H1 (cell line): ENCODE measurements around the gene FOXD4L1.
"Not testable (repeated sequence)": the region's sequence is repeated elsewhere in the genome, so short reads cannot be mapped to it uniquely, and the experiment has no call there.

ENCODE experiments used
- ATF3 ChIP-seq: IDR thresholded peaks from 2 replicates; pipeline ENCODE4 v1.6.1; 2011; ENCODE audit warnings: low read depth, mild to moderate bottlenecking, low read length; ENCODE audit not compliant: insufficient read depth
- BRCA1 ChIP-seq: IDR thresholded peaks from 2 replicates; pipeline ENCODE4 v1.6.1; 2012; ENCODE audit warnings: low read depth, low read length, improper control_type of control experiment
- CEBPB ChIP-seq: IDR thresholded peaks from 2 replicates; pipeline ENCODE4 v1.6.1; 2012; ENCODE audit warnings: low read depth, low read length
- EGR1 ChIP-seq: IDR thresholded peaks from 2 replicates; pipeline ENCODE4 v1.6.1; 2011; ENCODE audit warnings: low read depth, low read length, borderline replicate concordance
- EZH2 ChIP-seq: fragments of 200-600 bp; sonication (generic); IDR thresholded peaks from 2 replicates; pipeline ENCODE4 v1.7.1; 2012; ENCODE audit warnings: low read depth, mild to moderate bottlenecking, moderate library complexity, low read length, inconsistent platforms; ENCODE audit not compliant: severe bottlenecking
- FOSL1 ChIP-seq: IDR thresholded peaks from 2 replicates; pipeline ENCODE4 v1.6.1; 2011; ENCODE audit warnings: mild to moderate bottlenecking, low read depth, low read length, moderate library complexity; ENCODE audit not compliant: insufficient read depth
- JUND ChIP-seq: IDR thresholded peaks from 2 replicates; pipeline ENCODE4 v1.6.1; 2011; ENCODE audit warnings: mild to moderate bottlenecking, improper control_type of control experiment, low read length
- KDM1A ChIP-seq: fragments of 200-600, 300-600 bp; sonication (generic); IDR thresholded peaks from 2 replicates; pipeline ENCODE4 v1.7.1; 2016; ENCODE audit warnings: mild to moderate bottlenecking, low read length, borderline replicate concordance
- SP1 ChIP-seq: IDR thresholded peaks from 2 replicates; pipeline ENCODE4 v1.6.1; 2011; ENCODE audit warnings: low read depth, low read length
- YY1 ChIP-seq: IDR thresholded peaks from 2 replicates; pipeline ENCODE4 v1.6.1; 2011; ENCODE audit warnings: low read depth, mild to moderate bottlenecking, low read length
- TF ChIP-seq, protein P1 (sequence below), 3 experiments: IDR thresholded peaks; 1 replicate in 2 of 3; 2 replicates in 1 of 3; pipeline versions ENCODE4 v1.5.1 to v1.6.1; 2011; ENCODE audit warnings: low read length in 3 of 3, mild to moderate bottlenecking in 3 of 3, inconsistent platforms in 2 of 3, low read depth in 1 of 3, moderate library complexity in 1 of 3; ENCODE audit not compliant: insufficient read depth in 1 of 3; ENCODE audit errors: control extremely low read depth in 1 of 3

GRCh38 chr2:113532991-113533390 lies 34.5 kb downstream of the FOXD4L1 start:
- TF ChIP-seq, protein P1, sequence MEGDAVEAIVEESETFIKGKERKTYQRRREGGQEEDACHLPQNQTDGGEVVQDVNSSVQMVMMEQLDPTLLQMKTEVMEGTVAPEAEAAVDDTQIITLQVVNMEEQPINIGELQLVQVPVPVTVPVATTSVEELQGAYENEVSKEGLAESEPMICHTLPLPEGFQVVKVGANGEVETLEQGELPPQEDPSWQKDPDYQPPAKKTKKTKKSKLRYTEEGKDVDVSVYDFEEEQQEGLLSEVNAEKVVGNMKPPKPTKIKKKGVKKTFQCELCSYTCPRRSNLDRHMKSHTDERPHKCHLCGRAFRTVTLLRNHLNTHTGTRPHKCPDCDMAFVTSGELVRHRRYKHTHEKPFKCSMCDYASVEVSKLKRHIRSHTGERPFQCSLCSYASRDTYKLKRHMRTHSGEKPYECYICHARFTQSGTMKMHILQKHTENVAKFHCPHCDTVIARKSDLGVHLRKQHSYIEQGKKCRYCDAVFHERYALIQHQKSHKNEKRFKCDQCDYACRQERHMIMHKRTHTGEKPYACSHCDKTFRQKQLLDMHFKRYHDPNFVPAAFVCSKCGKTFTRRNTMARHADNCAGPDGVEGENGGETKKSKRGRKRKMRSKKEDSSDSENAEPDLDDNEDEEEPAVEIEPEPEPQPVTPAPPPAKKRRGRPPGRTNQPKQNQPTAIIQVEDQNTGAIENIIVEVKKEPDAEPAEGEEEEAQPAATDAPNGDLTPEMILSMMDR (IDR thresholded peaks at IDR 0.05; ENCODE audit: control extremely low read depth in 1 of 3, insufficient read depth in 1 of 3, low read depth in 1 of 3, low read length in 3 of 3), result not testable (repeated sequence)
- TF ChIP-seq FOSL1, BRCA1, KDM1A, YY1, JUND, EGR1, ATF3, EZH2, CEBPB, SP1: not testable (repeated sequence)
